GM18867 (cell line): ENCODE measurements around the gene PITX2.
A peak's percentile ranks its signal among the peaks of the same experiment; 100 is the strongest.

Source experiments
- ATAC-seq: cut with Tn5 transposase; IDR thresholded peaks from one replicate; pipeline ENCODE4 v1.9.1; 2021; ENCODE audit warnings: mild to moderate bottlenecking, moderate library complexity; ENCODE audit not compliant: unreplicated experiment

Gene PITX2

GRCh38 chr4:110622841-110623717 is at the start of gene PITX2:
TSS of gene PITX2 (minus strand) at chr4:110623077. CDS start at chr4:110622460, 617 bp downstream.
- peak; percentile 78 for ATAC-seq

GRCh38 chr4:110671679-110672078 is 48.8 kb upstream of the PITX2 start:
- ATAC-seq = no peak

DNA sequence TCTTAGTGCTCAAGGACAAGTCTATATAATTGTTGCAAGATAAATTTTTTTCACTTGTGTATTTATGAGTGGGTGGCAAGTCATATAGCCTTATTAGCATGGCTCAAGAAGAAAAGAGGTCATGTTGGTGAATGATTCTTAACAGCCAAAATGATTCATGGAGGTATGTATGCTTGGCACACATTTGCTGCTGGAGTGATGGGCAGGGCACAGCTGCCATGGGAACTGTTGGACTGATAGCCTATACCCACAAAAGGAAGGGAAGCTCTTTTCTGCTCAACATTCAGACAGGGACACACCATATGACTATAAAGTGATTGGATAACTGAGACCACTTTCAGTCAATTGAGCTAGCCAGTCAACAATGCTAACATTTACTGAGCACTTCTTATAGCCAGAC is 46.8 kb upstream of the PITX2 start:
- ATAC-seq = no peak

DNA sequence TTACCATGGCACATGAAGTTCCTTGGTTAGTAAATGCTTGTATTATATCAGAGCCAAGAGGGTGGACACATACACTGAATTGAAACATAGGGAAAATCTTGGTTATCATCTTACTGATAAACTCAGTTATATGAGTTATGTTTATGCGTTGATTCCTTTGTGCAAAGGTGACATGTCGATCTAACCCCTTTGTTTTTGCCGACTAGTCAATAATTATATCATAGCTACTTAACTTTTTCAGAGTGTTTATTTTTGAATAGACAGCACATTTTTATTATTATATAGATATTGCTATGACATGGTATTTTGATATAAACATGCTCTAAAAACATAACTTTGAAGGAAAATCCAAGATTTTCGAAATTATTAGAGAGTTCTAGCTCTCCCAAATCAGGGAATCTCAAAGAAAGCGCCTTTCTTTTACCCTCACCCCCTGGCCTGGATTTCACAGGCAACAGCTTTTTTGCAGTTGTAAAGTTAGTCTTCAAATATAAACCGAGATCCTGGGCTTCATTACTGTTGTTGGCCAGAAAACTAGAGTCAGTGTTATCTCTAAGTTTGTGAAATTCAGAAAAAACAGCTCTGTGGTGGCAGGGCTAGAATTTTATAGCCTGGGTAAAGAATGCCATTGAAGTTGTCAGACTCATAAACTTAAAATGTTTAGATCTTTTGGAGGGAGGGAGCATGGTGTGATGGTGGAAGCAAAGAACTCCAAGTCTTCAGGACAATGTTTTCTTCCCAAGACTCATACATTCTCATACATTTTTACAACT is 45.8 kb upstream of the PITX2 start:
- no peak for ATAC-seq

DNA sequence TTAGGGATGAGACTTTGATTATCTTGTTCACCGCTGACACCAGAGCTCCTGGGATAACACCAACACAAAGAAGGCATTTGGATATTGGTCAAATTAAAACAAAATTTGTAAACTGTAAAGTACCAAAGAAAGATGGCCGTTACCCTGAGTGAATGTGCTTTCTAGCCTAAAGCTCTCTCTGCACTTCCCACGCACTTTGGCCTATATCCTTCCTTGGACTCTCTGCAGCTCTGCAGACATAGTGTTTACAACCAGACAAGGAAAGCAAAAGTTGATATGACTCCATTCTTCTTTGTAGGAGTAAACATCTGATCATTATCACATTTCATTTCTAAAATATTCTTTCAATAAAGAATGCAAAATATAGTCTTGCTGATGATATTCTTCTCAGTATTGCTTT is 44.8 kb upstream of the PITX2 start:
- no peak for ATAC-seq

GRCh38 chr4:110666030-110666429 is 43.2 kb upstream of the PITX2 start:
- ATAC-seq = no peak

DNA sequence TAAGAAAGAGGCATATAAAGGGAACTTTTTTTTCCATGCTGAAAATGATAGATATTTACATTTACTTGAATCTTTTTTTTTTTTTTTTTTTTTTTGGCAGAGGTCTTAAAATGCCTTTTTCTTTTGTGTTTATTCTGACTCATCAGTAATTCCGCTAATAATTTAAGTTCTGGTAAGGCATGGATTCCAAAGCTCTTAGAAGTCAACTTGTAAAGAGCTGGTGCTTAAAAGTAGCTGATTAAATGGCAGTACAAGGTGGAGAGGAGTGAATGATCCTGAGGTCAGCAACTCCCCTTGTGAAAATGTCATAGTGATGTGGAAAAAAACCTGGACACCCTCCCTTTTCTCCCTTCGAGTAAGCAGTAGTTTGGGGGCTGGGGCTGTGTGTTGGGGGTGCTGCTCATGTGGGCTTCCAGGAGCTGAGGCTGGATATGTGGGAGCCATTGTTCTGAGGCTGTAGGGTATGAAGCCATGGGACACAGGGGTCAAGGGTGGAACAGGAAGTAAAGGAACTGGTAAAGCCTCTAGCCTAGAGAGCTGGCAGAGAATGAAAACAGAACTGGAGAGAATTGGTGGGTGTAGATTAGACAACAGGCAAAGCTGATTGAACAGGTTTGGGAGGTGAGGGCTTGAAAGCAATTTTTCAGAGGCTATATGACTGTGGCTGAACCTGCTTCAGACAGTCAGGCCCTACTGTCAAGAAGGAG is 41.0 kb upstream of the PITX2 start:
- ATAC-seq = no peak

DNA sequence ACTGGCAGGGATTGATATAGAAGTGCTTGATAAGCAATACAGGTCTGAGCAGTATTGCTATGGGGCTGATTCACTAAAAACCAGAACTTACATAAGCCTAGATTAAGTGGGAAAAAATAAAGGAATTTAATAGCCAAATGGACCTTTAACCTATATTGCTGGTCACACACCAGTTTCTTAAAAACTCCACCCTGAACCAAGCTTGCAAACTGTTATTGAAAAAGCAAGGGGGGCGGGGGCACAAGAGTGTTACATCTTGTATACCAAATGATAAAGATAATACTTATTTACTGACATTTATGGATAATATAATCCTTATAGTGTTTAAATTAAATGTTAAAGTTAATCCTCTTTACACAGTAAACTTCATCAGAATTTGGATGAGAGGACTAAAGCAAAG is 40.3 kb upstream of the PITX2 start:
- ATAC-seq = no peak

- no peak for ATAC-seq
These were observed 37.9 kb upstream of the PITX2 start for GRCh38 chr4:110660755-110661154.

GRCh38 chr4:110654254-110654635 is 31.4 kb upstream of the PITX2 start:
- no peak for ATAC-seq

GRCh38 chr4:110653321-110654253 is 30.7 kb upstream of the PITX2 start:
- ATAC-seq = no peak

GRCh38 chr4:110644008-110644407 is 21.1 kb upstream of the PITX2 start:
- no peak for ATAC-seq

DNA sequence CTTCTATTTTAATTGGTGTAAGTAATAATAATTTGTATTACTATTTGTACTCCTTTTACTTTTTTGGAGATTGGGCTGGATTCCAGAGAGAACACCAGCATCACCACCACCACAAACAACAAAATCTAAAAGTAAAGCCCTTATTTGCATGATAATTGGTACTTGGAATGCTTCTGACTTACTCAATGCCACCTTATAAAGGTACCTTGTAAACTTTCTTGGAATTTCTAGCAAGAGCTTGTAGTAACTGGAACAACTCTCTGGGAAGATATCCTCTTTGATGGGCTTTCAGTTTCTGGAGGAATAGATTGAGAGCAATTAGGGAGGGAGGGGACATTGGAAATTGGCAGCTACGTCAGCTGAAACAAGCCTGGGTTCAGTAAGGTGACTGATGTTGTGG is 20.2 kb upstream of the PITX2 start:
- no peak for ATAC-seq

GRCh38 chr4:110641218-110641617 is 18.3 kb upstream of the PITX2 start:
- no peak for ATAC-seq

GRCh38 chr4:110640576-110640975 is 17.7 kb upstream of the PITX2 start:
- no peak for ATAC-seq

- ATAC-seq = no peak
These were observed 16.6 kb upstream of the PITX2 start for GRCh38 chr4:110639207-110640090.

GRCh38 chr4:110638089-110638746 is 15.3 kb upstream of the PITX2 start:
- no peak for ATAC-seq

- no peak for ATAC-seq
These were observed 14.7 kb upstream of the PITX2 start for GRCh38 chr4:110637408-110638088.
